ENCODE results near the gene FRYL.

Gene FRYL

GRCh38 chr4:48604527-48604926 lies 175.6 kb downstream of the FRYL start:
- DNase-seq (ENCODE audit: low read depth), result no peak

GRCh38 chr4:48604041-48604440 lies 176.0 kb downstream of the FRYL start:
- DNase-seq (ENCODE audit: low read depth), result no peak

- no peak for DNase-seq (ENCODE audit: low read depth)
Observed at GRCh38 chr4:48603366-48604003, 176.6 kb downstream of the FRYL start.

- peak; percentile 43 for DNase-seq (ENCODE audit: low read depth)
Observed at GRCh38 chr4:48602763-48603162, 177.3 kb downstream of the FRYL start.

GRCh38 chr4:48602222-48602621 lies 177.9 kb downstream of the FRYL start:
- DNase-seq (ENCODE audit: low read depth), result peak; percentile 89

GRCh38 chr4:48596336-48596735 lies 183.7 kb downstream of the FRYL start:
- no peak for DNase-seq (ENCODE audit: low read depth)

- no peak for DNase-seq (ENCODE audit: low read depth)
Observed at GRCh38 chr4:48594180-48594579, 185.9 kb downstream of the FRYL start.

- no peak for DNase-seq (ENCODE audit: low read depth)
Observed at GRCh38 chr4:48591372-48591771, 188.7 kb downstream of the FRYL start.

- no peak for DNase-seq (ENCODE audit: low read depth)
Observed at GRCh38 chr4:48590884-48591283, 189.2 kb downstream of the FRYL start.

GRCh38 chr4:48589098-48589445 lies 191.0 kb downstream of the FRYL start:
- DNase-seq (ENCODE audit: low read depth), result no peak

GRCh38 chr4:48588230-48589097 lies 191.6 kb downstream of the FRYL start:
- no peak for DNase-seq (ENCODE audit: low read depth)

- no peak for DNase-seq (ENCODE audit: low read depth)
Observed at GRCh38 chr4:48585401-48585800, 194.7 kb downstream of the FRYL start.

GRCh38 chr4:48578132-48578968 lies 201.7 kb downstream of the FRYL start:
- DNase-seq (ENCODE audit: low read depth), result peak; percentile 71

GRCh38 chr4:48575964-48576363 lies 204.1 kb downstream of the FRYL start:
- DNase-seq (ENCODE audit: low read depth), result peak; percentile 63

- DNase-seq (ENCODE audit: low read depth), result no peak
Observed at GRCh38 chr4:48571471-48571870, 208.6 kb downstream of the FRYL start.

GRCh38 chr4:48570646-48571220 lies 209.3 kb downstream of the FRYL start:
- peak; percentile 88 for DNase-seq (ENCODE audit: low read depth)

GRCh38 chr4:48566034-48566384 lies 214.1 kb downstream of the FRYL start:
- no peak for DNase-seq (ENCODE audit: low read depth)

- no peak for DNase-seq (ENCODE audit: low read depth)
Observed at GRCh38 chr4:48565362-48566033, 214.6 kb downstream of the FRYL start.

- DNase-seq (ENCODE audit: low read depth), result no peak
Observed at GRCh38 chr4:48564151-48564550, 215.9 kb downstream of the FRYL start.

GRCh38 chr4:48558819-48559218 lies 221.3 kb downstream of the FRYL start:
- no peak for DNase-seq (ENCODE audit: low read depth)

GRCh38 chr4:48558026-48558425 lies 222.1 kb downstream of the FRYL start:
- DNase-seq (ENCODE audit: low read depth), result no peak

GRCh38 chr4:48557478-48557877 lies 222.6 kb downstream of the FRYL start:
- peak; percentile 32 for DNase-seq (ENCODE audit: low read depth)
